Renal pelvis (tissue), 4 donors: ENCODE results near the gene GAS7. TPM values are rescaled to one million over a fixed set of nuclear protein-coding genes. Genes with fewer than 3 reads are reported as not detected.

Experiments
- DNase-seq: peaks from one replicate; pipeline ENCODE4 v3.0.0-alpha.2; 2013
- polyA plus RNA-seq, 3 donors: library from polyadenylated mRNA; unstranded; fragments of 120-200 nt; gene quantifications; one replicate each; pipeline ENCODE4 v1.2.1, GENCODE V29; 2013; ENCODE audit not compliant: insufficient read length in 3 of 3

GAS7 gene
- polyA plus RNA-seq, 3 donors: 13.5 to 16.5 (median 15.6) TPM

GRCh38 chr17:10053782-10054540 lies 144.4 kb downstream of the GAS7 start:
- no peak for DNase-seq

- DNase-seq: peak; percentile 38
Measured at GRCh38 chr17:10052106-10052813, 146.1 kb downstream of the GAS7 start.

GRCh38 chr17:10051112-10051511 lies 147.3 kb downstream of the GAS7 start:
- no peak for DNase-seq

GRCh38 chr17:10050597-10051101 lies 147.8 kb downstream of the GAS7 start:
- DNase-seq: no peak

GRCh38 chr17:10048629-10049350 lies 149.6 kb downstream of the GAS7 start:
- DNase-seq: no peak

GRCh38 chr17:10046786-10047785 lies 151.3 kb downstream of the GAS7 start:
- DNase-seq: no peak

- DNase-seq: no peak
Measured at GRCh38 chr17:10045871-10046658, 152.3 kb downstream of the GAS7 start.

GRCh38 chr17:10042589-10043244 lies 155.7 kb downstream of the GAS7 start:
- DNase-seq: no peak

GRCh38 chr17:10041916-10042588 lies 156.4 kb downstream of the GAS7 start:
- no peak for DNase-seq

- no peak for DNase-seq
Measured at GRCh38 chr17:10041287-10041612, 157.2 kb downstream of the GAS7 start.

- DNase-seq: no peak
Measured at GRCh38 chr17:10036511-10037061, 161.8 kb downstream of the GAS7 start.

GRCh38 chr17:10035885-10036284 lies 162.5 kb downstream of the GAS7 start:
- DNase-seq: no peak

- no peak for DNase-seq
Measured at GRCh38 chr17:10034719-10035475, 163.5 kb downstream of the GAS7 start.

- DNase-seq: no peak
Measured at GRCh38 chr17:10033959-10034358, 164.4 kb downstream of the GAS7 start.

GRCh38 chr17:10033449-10033848 lies 165.0 kb downstream of the GAS7 start:
- no peak for DNase-seq

GRCh38 chr17:10032118-10032852 lies 166.1 kb downstream of the GAS7 start:
- DNase-seq: peak; percentile 73

- DNase-seq: no peak
Measured at GRCh38 chr17:10031606-10032005, 166.8 kb downstream of the GAS7 start.

- no peak for DNase-seq
Measured at GRCh38 chr17:10031127-10031526, 167.3 kb downstream of the GAS7 start.
